H9 (cell line): Measurements from ENCODE around the gene LAMC3. TPM values are rescaled to one million over a fixed set of nuclear protein-coding genes. Genes with fewer than 3 reads are reported as not detected.

Experiments used
- DNase-seq: peaks from one replicate; pipeline ENCODE4 v3.0.0-alpha.2; 2017
- H2AFZ ChIP-seq: one replicate; pipeline ENCODE4 v1.6.1; 2013; ENCODE audit warnings: mild to moderate bottlenecking, low read length, control low read depth, moderate library complexity
- H2AK5ac ChIP-seq: 2 replicates; pipeline ENCODE4 v1.6.1; 2013; ENCODE audit warnings: low read length, control low read depth, mixed read lengths; ENCODE audit not compliant: insufficient read length
- H2BK120ac ChIP-seq: one replicate; pipeline ENCODE4 v1.6.1; 2013; ENCODE audit warnings: low read depth, mild to moderate bottlenecking, low read length, control low read depth, inconsistent platforms; ENCODE audit not compliant: poor library complexity, severe bottlenecking
- H2BK12ac ChIP-seq: 2 replicates; pipeline ENCODE4 v1.6.1; 2013; ENCODE audit warnings: low read length, control low read depth, mixed read lengths, low read depth; ENCODE audit not compliant: insufficient read length
- H2BK15ac ChIP-seq: 2 replicates; pipeline ENCODE4 v1.6.1; 2013; ENCODE audit warnings: low read depth, low read length, control low read depth
- H2BK20ac ChIP-seq: one replicate; pipeline ENCODE4 v1.6.1; 2013; ENCODE audit warnings: low read depth, mild to moderate bottlenecking, low read length, control low read depth, inconsistent platforms; ENCODE audit not compliant: poor library complexity, severe bottlenecking
- H2BK5ac ChIP-seq: 2 replicates; pipeline ENCODE4 v1.6.1; 2013; ENCODE audit warnings: low read length, control low read depth, mixed read lengths; ENCODE audit not compliant: insufficient read length
- H3K14ac ChIP-seq: 2 replicates; pipeline ENCODE4 v1.6.1; 2013; ENCODE audit warnings: low read length, control low read depth; ENCODE audit not compliant: insufficient read depth
- H3K18ac ChIP-seq: 2 replicates; pipeline ENCODE4 v1.6.1; 2013; ENCODE audit warnings: low read depth, mild to moderate bottlenecking, mixed read lengths, low read length, control low read depth; ENCODE audit not compliant: insufficient read length
- H3K23ac ChIP-seq: 2 replicates; pipeline ENCODE4 v1.6.1; 2013; ENCODE audit warnings: low read length, control low read depth, mixed read lengths, low read depth; ENCODE audit not compliant: insufficient read length
- H3K23me2 ChIP-seq: 2 replicates; pipeline ENCODE4 v1.6.1; 2013; ENCODE audit warnings: low read depth, mild to moderate bottlenecking, mixed read lengths, low read length, control low read depth; ENCODE audit not compliant: insufficient read length, poor library complexity, severe bottlenecking
- H3K27ac ChIP-seq: 2 replicates; pipeline ENCODE4 v1.5.1; 2013; ENCODE audit warnings: low read length, control low read depth, mixed read lengths, low read depth; ENCODE audit not compliant: insufficient read length
- H3K27me3 ChIP-seq: 2 replicates; pipeline ENCODE4 v1.6.1; 2013; ENCODE audit warnings: low read length, control low read depth, inconsistent platforms; ENCODE audit not compliant: insufficient read depth
- H3K4ac ChIP-seq: 2 replicates; pipeline ENCODE4 v1.6.1; 2013; ENCODE audit warnings: low read depth, mild to moderate bottlenecking, control low read depth, inconsistent platforms, low read length, moderate library complexity
- H3K4me1 ChIP-seq: 2 replicates; pipeline ENCODE4 v1.6.1; 2013; ENCODE audit warnings: low read length, control low read depth, inconsistent platforms; ENCODE audit not compliant: insufficient read depth
- H3K4me2 ChIP-seq: 2 replicates; pipeline ENCODE4 v1.6.1; 2013; ENCODE audit warnings: low read length, control low read depth, mixed read lengths; ENCODE audit not compliant: insufficient read length, insufficient read depth
- H3K56ac ChIP-seq: 2 replicates; pipeline ENCODE4 v1.6.1; 2013; ENCODE audit warnings: low read depth, mild to moderate bottlenecking, mixed read lengths, low read length, control low read depth; ENCODE audit not compliant: insufficient read length
- H3K79me1 ChIP-seq: 2 replicates; pipeline ENCODE4 v1.6.1; 2013; ENCODE audit warnings: low read depth, mild to moderate bottlenecking, moderate library complexity, low read length, control low read depth, inconsistent platforms; ENCODE audit not compliant: insufficient read depth, poor library complexity, severe bottlenecking
- H3K79me2 ChIP-seq: 2 replicates; pipeline ENCODE4 v1.6.1; 2013; ENCODE audit warnings: low read length, control low read depth, inconsistent platforms; ENCODE audit not compliant: insufficient read depth
- H3K9ac ChIP-seq: 2 replicates; pipeline ENCODE4 v1.6.1; 2013; ENCODE audit warnings: low read length, control low read depth, mixed read lengths; ENCODE audit not compliant: insufficient read length; ENCODE audit errors: extremely low read depth
- H3K9me3 ChIP-seq: one replicate; pipeline ENCODE4 v1.6.1; 2013; ENCODE audit warnings: low read depth, low read length, inconsistent platforms; ENCODE audit not compliant: control insufficient read depth
- H3T11ph ChIP-seq: one replicate; pipeline ENCODE4 v1.6.1; 2013; ENCODE audit warnings: mild to moderate bottlenecking, low read length, control low read depth, inconsistent platforms
- H4K20me1 ChIP-seq: one replicate; pipeline ENCODE4 v1.6.1; 2013; ENCODE audit not compliant: control insufficient read depth, insufficient read length, insufficient read depth
- H4K5ac ChIP-seq: 2 replicates; pipeline ENCODE4 v1.6.1; 2013; ENCODE audit warnings: low read depth, mild to moderate bottlenecking, mixed read lengths, low read length, control low read depth; ENCODE audit not compliant: insufficient read length
- H4K8ac ChIP-seq: replicated peaks from 2 replicates; pipeline ENCODE4 v1.6.1; 2013; ENCODE audit warnings: low read length, control low read depth, mixed read lengths, low read depth; ENCODE audit not compliant: insufficient read length
- H4K91ac ChIP-seq: 2 replicates; pipeline ENCODE4 v1.6.1; 2013; ENCODE audit warnings: low read depth, mild to moderate bottlenecking, moderate library complexity, mixed read lengths, low read length, control low read depth; ENCODE audit not compliant: insufficient read length
- H3K27ac Mint-ChIP-seq, 3 experiments: 2 replicates in 2 of 3; 3 replicates in 1 of 3; pipeline ENCODE4 v1.8.0; 2020 to 2021; ENCODE audit warnings: mixed read lengths in 3 of 3, mild to moderate bottlenecking in 1 of 3, moderate library complexity in 1 of 3
- H3K27me3 Mint-ChIP-seq: 2 replicates; pipeline ENCODE4 v1.8.0; 2021; ENCODE audit warnings: low read depth, mild to moderate bottlenecking, moderate library complexity, mixed read lengths
- H3K36me3 Mint-ChIP-seq, 3 experiments: 2 replicates in 2 of 3; 3 replicates in 1 of 3; pipeline ENCODE4 v1.8.0; 2020 to 2021; ENCODE audit warnings: low read depth in 3 of 3, mixed read lengths in 3 of 3; ENCODE audit not compliant: insufficient read depth in 1 of 3
- H3K4me1 Mint-ChIP-seq, 2 experiments: 2 replicates each; pipeline ENCODE4 v1.8.0; 2020; ENCODE audit warnings: mixed read lengths in 2 of 2
- H3K4me3 Mint-ChIP-seq, 2 experiments: 2 replicates in 1 of 2; 3 replicates in 1 of 2; pipeline ENCODE4 v1.8.0; 2020 to 2021; ENCODE audit warnings: mild to moderate bottlenecking in 2 of 2, mixed read lengths in 2 of 2, moderate library complexity in 1 of 2
- H3K9me3 Mint-ChIP-seq, 2 experiments: 2 replicates in 1 of 2; 3 replicates in 1 of 2; pipeline ENCODE4 v1.8.0; 2020; ENCODE audit warnings: mild to moderate bottlenecking in 2 of 2, mixed read lengths in 2 of 2, moderate library complexity in 1 of 2
- WGBS: extraction: QIAGEN DNeasy Blood & Tissue Kit; methylation state at CpG from one replicate; pipeline ENCODE4 v1.1.7; 2013; ENCODE audit warnings: missing lambda C conversion rate, low lambda C conversion rate, mixed read lengths; ENCODE audit not compliant: insufficient read length; ENCODE audit errors: extremely low coverage; 5-methylcytosine and 5-hydroxymethylcytosine counted together
- total RNA-seq: library from RNA; stranded (reverse); gene quantifications from 2 replicates; pipeline ENCODE4 v1.2.1, GENCODE V29; 2021
- TF ChIP-seq, protein P1 (sequence below): fragments of 200-600 bp; sonication (generic); conservative IDR thresholded peaks from 3 replicates; pipeline ENCODE4 v1.8.0; 2021; ENCODE audit warnings: antibody characterized with exemption, mild to moderate bottlenecking

The LAMC3 gene
- total RNA-seq, 1 experiment from 2014 or later: 21.7 TPM

GRCh38 chr9:131069699-131070098 lies 60.7 kb downstream of the LAMC3 start:
- Histone ChIP-seq H3K14ac (no peak overlapping the region), H3K23ac (no peak overlapping the region), H3T11ph (no peak overlapping the region), H3K79me1 (no peaks in the 10 kb centered on the region), H3K9ac (no peak overlapping the region), H3K79me2 (no peaks in the 10 kb centered on the region), H3K4ac (no peak overlapping the region), H2BK12ac (no peak overlapping the region), H2AK5ac (no peak overlapping the region), H3K18ac (no peak overlapping the region), H3K23me2 (no peaks in the 10 kb centered on the region), H2BK120ac (no peak overlapping the region), H2BK15ac (no peak overlapping the region), H3K9me3 (no peaks in the 10 kb centered on the region), H4K91ac (no peak overlapping the region), H2BK5ac (no peak overlapping the region), H3K56ac (no peak overlapping the region), H4K8ac (no peak overlapping the region), H3K4me1 (no peaks in the 10 kb centered on the region), H4K20me1 (no peaks in the 10 kb centered on the region), H2BK20ac (no peak overlapping the region), H3K4me2 (no peak overlapping the region), H3K27ac (no peak overlapping the region), H3K27me3 (no peaks in the 10 kb centered on the region), H2AFZ (no peak overlapping the region), H4K5ac (no peak overlapping the region)
- WGBS: no CpG with 5 or more reads among the region's 15 CpGs
- Mint-ChIP-seq H3K27me3 (no peaks in the 10 kb centered on the region), H3K27ac (peak overlapping the region in 2 of 3 experiments; percentile 39 to 85; a peak in 2 of 7 replicates), H3K4me1 (0 out of 4 replicates have a peak, but pooled peaks cover 0 to 4% of the 10 kb centered on the region in 2 experiments), H3K36me3 (peaks cover 0 to 9% (median 3%) of the 10 kb centered on the region in 3 experiments; a peak in 3 of 7 replicates), H3K9me3 (no peaks in the 10 kb centered on the region; a peak in 2 of 5 replicates), H3K4me3 (no peak overlapping the region)
- no peak for DNase-seq
- TF ChIP-seq, protein P1, sequence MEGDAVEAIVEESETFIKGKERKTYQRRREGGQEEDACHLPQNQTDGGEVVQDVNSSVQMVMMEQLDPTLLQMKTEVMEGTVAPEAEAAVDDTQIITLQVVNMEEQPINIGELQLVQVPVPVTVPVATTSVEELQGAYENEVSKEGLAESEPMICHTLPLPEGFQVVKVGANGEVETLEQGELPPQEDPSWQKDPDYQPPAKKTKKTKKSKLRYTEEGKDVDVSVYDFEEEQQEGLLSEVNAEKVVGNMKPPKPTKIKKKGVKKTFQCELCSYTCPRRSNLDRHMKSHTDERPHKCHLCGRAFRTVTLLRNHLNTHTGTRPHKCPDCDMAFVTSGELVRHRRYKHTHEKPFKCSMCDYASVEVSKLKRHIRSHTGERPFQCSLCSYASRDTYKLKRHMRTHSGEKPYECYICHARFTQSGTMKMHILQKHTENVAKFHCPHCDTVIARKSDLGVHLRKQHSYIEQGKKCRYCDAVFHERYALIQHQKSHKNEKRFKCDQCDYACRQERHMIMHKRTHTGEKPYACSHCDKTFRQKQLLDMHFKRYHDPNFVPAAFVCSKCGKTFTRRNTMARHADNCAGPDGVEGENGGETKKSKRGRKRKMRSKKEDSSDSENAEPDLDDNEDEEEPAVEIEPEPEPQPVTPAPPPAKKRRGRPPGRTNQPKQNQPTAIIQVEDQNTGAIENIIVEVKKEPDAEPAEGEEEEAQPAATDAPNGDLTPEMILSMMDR: no peak
